Uterus (tissue), 2 donors: ENCODE results near the gene VKORC1L1.

Source experiments
- CTCF ChIP-seq, 4 experiments: fragments of 200-600 bp in 2 of 4; fragments of 450-650 bp in 2 of 4; sonication (generic) in 2 of 4; IDR thresholded peaks; one replicate each; pipeline ENCODE4 v1.5.1; 2016 to 2019; ENCODE audit warnings: antibody characterized with exemption in 4 of 4, mild to moderate bottlenecking in 2 of 4, moderate library complexity in 1 of 4
- POLR2A ChIP-seq, 2 donors: fragments of 450-650 bp; IDR thresholded peaks; one replicate each; pipeline ENCODE4 v1.6.1; 2016; ENCODE audit warnings: antibody characterized with exemption in 2 of 2, mild to moderate bottlenecking in 1 of 2, moderate library complexity in 1 of 2

- TF ChIP-seq CTCF (IDR thresholded peaks at IDR 0.05) (no peak), POLR2A (IDR thresholded peaks at IDR 0.05) (no peak)
Measured at GRCh38 chr7:65924193-65924592, 51.3 kb downstream of the VKORC1L1 start.
